NT2/D1 (cell line): ENCODE measurements around the gene MACO1.
"Not testable (repeated sequence)": the region's sequence is repeated elsewhere in the genome, so short reads cannot be mapped to it uniquely, and the experiment has no call there.

Source experiments
- SUZ12 ChIP-seq: IDR thresholded peaks from 2 replicates; pipeline ENCODE4 v1.6.1; 2011; ENCODE audit not compliant: insufficient read length, insufficient read depth; ENCODE audit errors: extremely low read depth
- ZNF274 ChIP-seq: IDR thresholded peaks from 2 replicates; pipeline ENCODE4 v1.6.1; 2011; ENCODE audit warnings: mild to moderate bottlenecking, low read depth, low read length

DNA sequence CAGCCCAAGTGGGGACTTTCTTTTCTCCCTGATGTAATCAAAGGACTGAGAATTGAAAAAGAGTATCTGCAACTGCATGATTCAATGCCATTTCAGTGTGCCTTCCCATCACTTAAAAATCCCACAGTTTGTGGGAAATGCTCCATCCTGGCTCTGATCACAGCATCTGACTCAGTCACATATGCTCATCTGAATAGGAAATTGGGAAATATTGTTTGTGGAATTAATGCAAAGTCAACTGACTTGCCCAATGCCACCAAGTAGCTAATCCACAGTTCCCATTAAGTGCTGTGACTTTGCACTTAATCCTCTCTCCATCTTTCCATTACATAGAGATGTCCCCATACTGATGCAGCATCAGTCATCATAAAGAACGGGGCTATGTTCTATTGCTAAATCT lies 47.6 kb upstream of the MACO1 start:
- TF ChIP-seq ZNF274, SUZ12: not testable (repeated sequence)
